ENCODE results near the gene UEVLD. TPM values are rescaled to one million over a fixed set of nuclear protein-coding genes. Genes with fewer than 3 reads are reported as not detected.
"Not testable (repeated sequence)": the region's sequence is repeated elsewhere in the genome, so short reads cannot be mapped to it uniquely, and the experiment has no call there.

The UEVLD gene
- total RNA-seq, 1 experiment from 2014 or later = 26.7 TPM

- ATAC-seq = no peak
- TF ChIP-seq SIN3A (IDR thresholded peaks at IDR 0.05; ENCODE audit: borderline replicate concordance, insufficient read depth, low read depth, low read length) = no peak
- no peak for TF ChIP-seq POLR2AphosphoS5 (IDR thresholded peaks at IDR 0.05; ENCODE audit: low read depth, low read length)
- no peak for TF ChIP-seq CTCF (IDR thresholded peaks at IDR 0.05)
- DNase-seq (ENCODE audit: low read depth, low spot score) = no peak
- Histone ChIP-seq H3K4me1 (ENCODE audit: control insufficient read depth, insufficient read depth, low read length) (no peaks in the 10 kb centered on the region), H3K27me3 (ENCODE audit: control insufficient read depth, insufficient read depth, low read length) (no peaks in the 10 kb centered on the region), H3K27ac (ENCODE audit: low read length) (no peak within 1 kb of the TSS), H3K9me3 (ENCODE audit: control insufficient read depth, insufficient read depth, low read depth, low read length) (no peaks in the 10 kb centered on the region), H3K36me3 (ENCODE audit: control insufficient read depth, insufficient read depth, low read length) (no peaks in the 10 kb centered on the region; the same call in 1 of the 2 replicates), H3K4me3 (ENCODE audit: low read depth in 2 of 2, low read length in 2 of 2) (no peak within 1 kb of the TSS)
- in situ Hi-C loops (cut with HindIII; ENCODE audit: low pct_unique_long_range_greater_than_20kb, low sequenced_read_pairs) = no loop called here
- BruUV-seq (replicated peaks) = no TSS peak
- CTCF ChIA-PET = no interaction called here
- intact Hi-C loops (cut with micrococcal nuclease; ENCODE audit: unreplicated experiment) = no loop called here
- POLR2A ChIA-PET = no interaction called here
Measured at GRCh38 chr11:18599739-18600230, 11.3 kb upstream of the UEVLD start, which contains the start of gene MISFA. Gene MISFA, plus strand, starts transcription at chr11:18599789. Its CDS starts 140 bp downstream, at chr11:18599929.

DNA sequence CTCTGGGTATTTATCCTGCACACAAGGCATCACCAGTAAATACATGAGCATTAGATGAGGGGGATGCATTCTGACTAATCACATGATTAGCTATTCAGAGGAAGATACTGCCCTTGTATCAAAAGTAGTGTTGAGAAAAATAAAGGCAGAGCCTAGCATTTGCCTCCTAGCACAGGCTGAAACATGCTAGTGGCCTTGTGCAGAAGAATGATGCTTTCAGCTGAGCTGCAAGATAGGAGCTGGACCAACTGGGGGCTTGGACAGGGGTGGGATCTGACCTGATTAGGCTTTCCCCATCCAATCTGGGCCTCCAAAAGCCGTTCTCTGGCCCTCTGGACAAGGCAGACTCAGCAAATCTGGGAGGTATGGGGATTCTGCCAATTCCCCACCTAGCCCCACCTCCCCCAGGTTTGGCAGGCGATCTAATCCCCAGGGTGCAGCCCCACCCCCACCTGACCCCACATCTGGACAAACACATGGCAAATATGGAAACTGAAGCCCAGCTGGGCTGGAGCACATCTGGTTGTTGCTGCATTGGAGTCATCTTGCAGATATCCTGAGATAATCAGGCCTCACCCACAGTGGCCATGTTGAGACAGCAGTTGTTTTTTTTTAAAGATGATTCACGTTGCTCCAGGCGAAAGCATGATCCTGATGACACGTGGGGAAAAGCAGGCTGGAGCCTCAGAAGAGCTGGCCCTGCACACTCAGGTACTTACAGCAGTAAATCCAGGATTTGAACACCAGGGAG lies 6.6 kb upstream of the UEVLD start:
- no peak overlapping the region for H3K27ac ChIP-seq (ENCODE audit: low read length)
- H3K4me3 ChIP-seq (ENCODE audit: low read depth in 2 of 2, low read length in 2 of 2) = no peak overlapping the region
- no peaks in the 10 kb centered on the region; the same call in 1 of the 2 replicates for H3K36me3 ChIP-seq (ENCODE audit: control insufficient read depth, insufficient read depth, low read length)
- in situ Hi-C loops (cut with HindIII; ENCODE audit: low pct_unique_long_range_greater_than_20kb, low sequenced_read_pairs) = no loop called here
- H3K9me3 ChIP-seq (ENCODE audit: control insufficient read depth, insufficient read depth, low read depth, low read length) = no peaks in the 10 kb centered on the region
- peaks cover 8% of the 10 kb centered on the region for H3K4me1 ChIP-seq (ENCODE audit: control insufficient read depth, insufficient read depth, low read length)
- TF ChIP-seq POLR2AphosphoS5 (IDR thresholded peaks at IDR 0.05; ENCODE audit: low read depth, low read length) = no peak
- ChIA-PET POLR2A (no interaction called here), CTCF (interaction anchor here (0.7 kb wide), 1 partner anchor 500 kb away, joined by 3 read pairs; no protein-coding TSS in a partner anchor)
- H3K27me3 ChIP-seq (ENCODE audit: control insufficient read depth, insufficient read depth, low read length) = no peaks in the 10 kb centered on the region
- no peak for ATAC-seq
- intact Hi-C loops (cut with micrococcal nuclease; ENCODE audit: unreplicated experiment) = no loop called here
- no peak for DNase-seq (ENCODE audit: low read depth, low spot score)
- no TSS peak for BruUV-seq (replicated peaks)

GRCh38 chr11:18594088-18594487 lies 5.6 kb upstream of the UEVLD start:
- H3K9me3 ChIP-seq (ENCODE audit: control insufficient read depth, insufficient read depth, low read depth, low read length); H3K27ac ChIP-seq (ENCODE audit: low read length); H3K27me3 ChIP-seq (ENCODE audit: control insufficient read depth, insufficient read depth, low read length); BruUV-seq (replicated peaks); intact Hi-C loops (cut with micrococcal nuclease; ENCODE audit: unreplicated experiment); DNase-seq (ENCODE audit: low read depth, low spot score); H3K4me3 ChIP-seq (ENCODE audit: low read depth in 2 of 2, low read length in 2 of 2); POLR2A ChIA-PET; ATAC-seq; H3K36me3 ChIP-seq (ENCODE audit: control insufficient read depth, insufficient read depth, low read length); in situ Hi-C loops (cut with HindIII; ENCODE audit: low pct_unique_long_range_greater_than_20kb, low sequenced_read_pairs): not testable (repeated sequence)
- peaks cover 17% of the 10 kb centered on the region for H3K4me1 ChIP-seq (ENCODE audit: control insufficient read depth, insufficient read depth, low read length)
- CTCF ChIA-PET = interaction anchor here (0.6 kb wide), 2 partner anchors 17 to 105 kb away, joined by 4 to 9 read pairs; partner anchors contain the start of gene TMEM86A

GRCh38 chr11:18590571-18590970 lies 2.0 kb upstream of the UEVLD start:
- H3K27me3 ChIP-seq (ENCODE audit: control insufficient read depth, insufficient read depth, low read length) = no peaks in the 10 kb centered on the region
- CTCF ChIA-PET = no interaction called here

More at GRCh38 chr11:18590571-18590970, 2.0 kb upstream of the UEVLD start:
- H3K27ac ChIP-seq (ENCODE audit: low read length) = peak overlapping the region; percentile 99
- H3K36me3 ChIP-seq (ENCODE audit: control insufficient read depth, insufficient read depth, low read length) = peaks cover 4% of the 10 kb centered on the region; the same call in 1 of the 2 replicates
- BruUV-seq (replicated peaks) = no TSS peak
- no peak for DNase-seq (ENCODE audit: low read depth, low spot score)
- no peak for ATAC-seq
- intact Hi-C loops (cut with micrococcal nuclease; ENCODE audit: unreplicated experiment) (no loop called here), in situ Hi-C loops (cut with HindIII; ENCODE audit: low pct_unique_long_range_greater_than_20kb, low sequenced_read_pairs) (no loop called here)
- H3K9me3 ChIP-seq (ENCODE audit: control insufficient read depth, insufficient read depth, low read depth, low read length) = no peaks in the 10 kb centered on the region
- TF ChIP-seq CTCF (IDR thresholded peaks at IDR 0.05) (no peak), POLR2AphosphoS5 (IDR thresholded peaks at IDR 0.05; ENCODE audit: low read depth, low read length) (no peak), TCF7L2 (IDR thresholded peaks at IDR 0.05; ENCODE audit: low read depth, low read length) (no peak), SIN3A (IDR thresholded peaks at IDR 0.05; ENCODE audit: borderline replicate concordance, insufficient read depth, low read depth, low read length) (no peak)
- TF ChIP-seq, protein P1, sequence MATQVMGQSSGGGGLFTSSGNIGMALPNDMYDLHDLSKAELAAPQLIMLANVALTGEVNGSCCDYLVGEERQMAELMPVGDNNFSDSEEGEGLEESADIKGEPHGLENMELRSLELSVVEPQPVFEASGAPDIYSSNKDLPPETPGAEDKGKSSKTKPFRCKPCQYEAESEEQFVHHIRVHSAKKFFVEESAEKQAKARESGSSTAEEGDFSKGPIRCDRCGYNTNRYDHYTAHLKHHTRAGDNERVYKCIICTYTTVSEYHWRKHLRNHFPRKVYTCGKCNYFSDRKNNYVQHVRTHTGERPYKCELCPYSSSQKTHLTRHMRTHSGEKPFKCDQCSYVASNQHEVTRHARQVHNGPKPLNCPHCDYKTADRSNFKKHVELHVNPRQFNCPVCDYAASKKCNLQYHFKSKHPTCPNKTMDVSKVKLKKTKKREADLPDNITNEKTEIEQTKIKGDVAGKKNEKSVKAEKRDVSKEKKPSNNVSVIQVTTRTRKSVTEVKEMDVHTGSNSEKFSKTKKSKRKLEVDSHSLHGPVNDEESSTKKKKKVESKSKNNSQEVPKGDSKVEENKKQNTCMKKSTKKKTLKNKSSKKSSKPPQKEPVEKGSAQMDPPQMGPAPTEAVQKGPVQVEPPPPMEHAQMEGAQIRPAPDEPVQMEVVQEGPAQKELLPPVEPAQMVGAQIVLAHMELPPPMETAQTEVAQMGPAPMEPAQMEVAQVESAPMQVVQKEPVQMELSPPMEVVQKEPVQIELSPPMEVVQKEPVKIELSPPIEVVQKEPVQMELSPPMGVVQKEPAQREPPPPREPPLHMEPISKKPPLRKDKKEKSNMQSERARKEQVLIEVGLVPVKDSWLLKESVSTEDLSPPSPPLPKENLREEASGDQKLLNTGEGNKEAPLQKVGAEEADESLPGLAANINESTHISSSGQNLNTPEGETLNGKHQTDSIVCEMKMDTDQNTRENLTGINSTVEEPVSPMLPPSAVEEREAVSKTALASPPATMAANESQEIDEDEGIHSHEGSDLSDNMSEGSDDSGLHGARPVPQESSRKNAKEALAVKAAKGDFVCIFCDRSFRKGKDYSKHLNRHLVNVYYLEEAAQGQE (IDR thresholded peaks at IDR 0.05; ENCODE audit: insufficient read depth in 1 of 2, low read depth in 2 of 2, low read length in 1 of 2) = no peak
- H3K4me1 ChIP-seq (ENCODE audit: control insufficient read depth, insufficient read depth, low read length) = peaks cover 21% of the 10 kb centered on the region
- H3K4me3 ChIP-seq (ENCODE audit: low read depth in 2 of 2, low read length in 2 of 2) = no peak overlapping the region
- POLR2A ChIA-PET = interaction anchor here (0.6 kb wide), 1 partner anchor 41 kb away, joined by 6 read pairs; no protein-coding TSS in a partner anchor

Measured in Panc1 (cell line).